EH (cell line): ENCODE results near the gene HOXC6.

ENCODE experiments used
- DNase-seq: peaks from one replicate; pipeline ENCODE4 v3.0.0-alpha.2; 2015; ENCODE audit warnings: low read depth

Gene HOXC6

DNA sequence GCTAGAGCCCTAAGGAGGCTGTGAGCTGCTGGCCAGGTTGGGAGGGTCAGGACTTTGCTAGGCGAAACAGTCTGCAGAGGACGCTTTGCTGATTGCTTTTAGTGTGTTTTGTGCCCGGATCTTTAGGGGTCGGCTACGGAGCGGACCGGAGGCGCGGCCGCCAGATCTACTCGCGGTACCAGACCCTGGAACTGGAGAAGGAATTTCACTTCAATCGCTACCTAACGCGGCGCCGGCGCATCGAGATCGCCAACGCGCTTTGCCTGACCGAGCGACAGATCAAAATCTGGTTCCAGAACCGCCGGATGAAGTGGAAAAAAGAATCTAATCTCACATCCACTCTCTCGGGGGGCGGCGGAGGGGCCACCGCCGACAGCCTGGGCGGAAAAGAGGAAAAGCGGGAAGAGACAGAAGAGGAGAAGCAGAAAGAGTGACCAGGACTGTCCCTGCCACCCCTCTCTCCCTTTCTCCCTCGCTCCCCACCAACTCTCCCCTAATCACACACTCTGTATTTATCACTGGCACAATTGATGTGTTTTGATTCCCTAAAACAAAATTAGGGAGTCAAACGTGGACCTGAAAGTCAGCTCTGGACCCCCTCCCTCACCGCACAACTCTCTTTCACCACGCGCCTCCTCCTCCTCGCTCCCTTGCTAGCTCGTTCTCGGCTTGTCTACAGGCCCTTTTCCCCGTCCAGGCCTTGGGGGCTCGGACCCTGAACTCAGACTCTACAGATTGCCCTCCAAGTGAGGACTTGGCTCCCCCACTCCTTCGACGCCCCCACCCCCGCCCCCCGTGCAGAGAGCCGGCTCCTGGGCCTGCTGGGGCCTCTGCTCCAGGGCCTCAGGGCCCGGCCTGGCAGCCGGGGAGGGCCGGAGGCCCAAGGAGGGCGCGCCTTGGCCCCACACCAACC lies 1.5 kb downstream of the HOXC6 start:
- DNase-seq, result no peak

DNA sequence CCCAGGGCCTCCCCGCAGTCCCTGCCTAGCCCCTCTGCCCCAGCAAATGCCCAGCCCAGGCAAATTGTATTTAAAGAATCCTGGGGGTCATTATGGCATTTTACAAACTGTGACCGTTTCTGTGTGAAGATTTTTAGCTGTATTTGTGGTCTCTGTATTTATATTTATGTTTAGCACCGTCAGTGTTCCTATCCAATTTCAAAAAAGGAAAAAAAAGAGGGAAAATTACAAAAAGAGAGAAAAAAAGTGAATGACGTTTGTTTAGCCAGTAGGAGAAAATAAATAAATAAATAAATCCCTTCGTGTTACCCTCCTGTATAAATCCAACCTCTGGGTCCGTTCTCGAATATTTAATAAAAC lies 2.2 kb downstream of the HOXC6 start:
- DNase-seq, result no peak

DNA sequence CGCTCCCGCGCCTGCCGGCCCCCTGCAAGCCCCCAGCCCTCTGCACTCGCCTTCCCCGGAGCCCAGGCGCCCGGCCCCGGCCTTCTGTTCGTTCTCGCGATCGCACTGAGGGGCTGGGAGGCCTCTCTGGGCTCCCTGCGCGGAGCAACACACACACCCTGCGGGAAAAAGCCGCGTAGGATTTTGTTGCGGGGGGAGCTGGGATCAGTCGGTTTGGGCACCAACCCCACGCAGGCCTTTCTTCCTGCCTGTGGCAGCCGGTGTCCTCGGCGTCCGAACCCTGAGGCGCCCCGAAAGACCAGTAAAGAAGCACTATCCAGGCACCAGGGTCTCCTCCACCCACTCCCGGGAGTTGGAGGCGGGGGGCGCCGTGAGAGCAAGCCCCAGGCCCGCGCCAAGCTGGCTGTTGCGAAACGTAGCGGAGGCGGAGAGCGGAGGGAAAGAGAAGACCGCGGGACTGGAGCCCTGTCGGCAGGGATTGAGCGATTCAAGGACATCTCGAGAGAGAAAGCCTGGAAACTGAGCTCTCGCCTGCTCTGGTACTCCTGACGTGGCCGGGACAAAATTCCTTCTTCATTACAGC lies 2.7 kb downstream of the HOXC6 start:
- DNase-seq, result no peak

DNA sequence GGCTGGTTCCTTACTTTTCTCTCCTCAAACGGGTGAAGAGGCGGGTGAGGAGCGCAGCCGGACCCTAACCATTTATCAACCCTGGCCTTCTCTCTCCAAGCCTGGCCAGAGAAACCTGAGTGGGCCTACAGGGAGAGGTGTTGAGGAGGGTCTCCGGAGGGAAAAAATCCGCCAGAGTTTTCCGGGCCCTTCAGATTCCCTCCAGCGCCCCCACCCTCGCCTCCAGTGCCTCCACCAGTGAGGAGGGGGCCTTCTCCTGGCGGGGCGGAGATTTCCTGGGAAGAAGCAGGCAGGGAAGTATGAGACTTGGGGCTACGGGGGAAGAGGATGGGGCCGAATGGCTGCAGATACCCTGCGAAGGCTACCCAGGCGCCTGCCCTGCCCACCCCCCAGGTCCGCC lies 3.2 kb downstream of the HOXC6 start:
- DNase-seq, result no peak

DNA sequence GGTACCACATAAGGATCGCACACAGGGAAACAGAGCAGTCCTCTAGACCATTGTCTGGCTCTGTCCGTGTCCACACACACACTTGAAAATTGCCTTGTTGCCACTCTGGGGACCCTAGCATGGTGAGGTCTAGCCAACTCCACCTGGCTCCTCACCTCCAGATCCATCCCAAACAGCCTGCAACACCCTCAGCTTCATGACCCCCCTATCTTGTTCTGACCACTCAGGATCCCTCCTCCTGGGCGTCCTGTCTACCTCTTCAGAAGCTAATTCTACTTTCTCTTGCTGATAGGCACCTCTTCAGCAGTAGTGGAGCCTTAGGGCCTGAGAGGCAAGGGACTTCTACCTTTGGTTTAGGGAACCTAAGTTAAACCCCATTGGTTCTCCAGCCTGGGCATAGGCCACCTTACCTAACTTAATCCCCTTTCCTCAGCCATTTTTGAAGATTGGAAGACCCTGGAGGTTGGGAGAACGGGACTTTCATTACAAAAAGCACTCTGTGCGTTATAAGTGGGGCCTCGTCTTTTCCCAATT lies 3.9 kb downstream of the HOXC6 start:
- DNase-seq, result no peak

DNA sequence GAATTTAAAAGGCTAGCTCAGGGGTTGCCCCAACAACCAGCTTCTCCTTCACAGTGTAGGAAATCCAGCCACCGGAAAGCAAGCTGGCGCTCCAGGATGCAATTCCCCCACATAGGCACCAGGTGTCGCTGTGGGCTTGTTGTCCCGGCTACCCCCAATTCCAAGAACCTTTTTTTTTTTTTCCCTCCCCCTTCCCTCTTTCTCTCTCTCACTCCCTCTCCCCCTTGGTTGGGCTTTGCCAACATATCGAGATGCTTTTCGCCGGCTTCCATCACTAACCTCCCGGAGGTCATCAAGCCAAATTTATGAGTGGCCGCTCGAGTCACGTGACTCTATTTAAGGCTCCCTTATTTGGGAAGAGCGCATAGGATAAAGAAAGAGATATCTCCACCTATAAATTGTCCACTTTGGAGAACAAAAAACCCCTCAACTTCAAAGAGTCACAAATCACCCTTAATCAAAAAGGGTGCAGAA lies 4.4 kb downstream of the HOXC6 start, which contains the start of gene HOXC5:
Gene HOXC5 (plus strand): TSS at position 424 of the 474 bp plus-strand sequence. CDS start 73 bp downstream, outside the sequence.
- peak; percentile 79 for DNase-seq

DNA sequence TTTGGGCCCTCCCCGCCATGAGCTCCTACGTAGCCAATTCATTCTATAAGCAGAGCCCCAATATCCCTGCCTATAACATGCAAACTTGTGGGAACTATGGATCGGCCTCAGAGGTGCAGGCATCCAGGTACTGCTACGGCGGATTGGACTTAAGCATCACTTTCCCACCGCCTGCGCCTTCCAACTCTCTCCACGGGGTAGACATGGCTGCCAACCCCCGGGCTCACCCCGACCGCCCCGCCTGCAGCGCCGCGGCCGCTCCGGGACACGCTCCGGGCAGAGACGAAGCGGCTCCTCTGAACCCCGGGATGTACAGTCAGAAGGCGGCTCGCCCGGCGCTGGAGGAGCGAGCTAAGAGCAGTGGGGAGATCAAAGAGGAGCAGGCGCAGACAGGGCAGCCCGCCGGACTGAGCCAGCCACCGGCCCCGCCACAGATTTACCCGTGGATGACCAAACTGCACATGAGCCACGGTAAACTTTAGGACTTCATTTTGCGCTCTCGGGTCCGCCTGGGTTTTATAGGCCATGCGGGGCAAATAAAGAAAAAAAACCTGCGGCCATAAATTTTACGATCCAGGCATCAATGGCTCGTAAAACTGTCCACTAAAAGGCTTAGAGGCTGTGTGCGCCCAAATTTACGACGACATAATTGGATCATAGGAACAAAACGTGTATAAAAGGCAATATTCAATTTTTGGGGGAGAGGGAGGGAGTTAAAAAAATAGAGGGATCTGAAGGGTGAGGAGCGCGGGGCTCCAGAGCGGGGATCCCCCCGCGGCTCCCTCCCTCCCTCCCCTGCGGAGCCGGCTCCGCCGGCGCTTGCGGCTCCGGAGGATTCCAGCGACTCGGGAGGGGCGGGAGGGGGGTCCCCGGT lies 5.1 kb downstream of the HOXC6 start:
- peak; percentile 58 for DNase-seq

DNA sequence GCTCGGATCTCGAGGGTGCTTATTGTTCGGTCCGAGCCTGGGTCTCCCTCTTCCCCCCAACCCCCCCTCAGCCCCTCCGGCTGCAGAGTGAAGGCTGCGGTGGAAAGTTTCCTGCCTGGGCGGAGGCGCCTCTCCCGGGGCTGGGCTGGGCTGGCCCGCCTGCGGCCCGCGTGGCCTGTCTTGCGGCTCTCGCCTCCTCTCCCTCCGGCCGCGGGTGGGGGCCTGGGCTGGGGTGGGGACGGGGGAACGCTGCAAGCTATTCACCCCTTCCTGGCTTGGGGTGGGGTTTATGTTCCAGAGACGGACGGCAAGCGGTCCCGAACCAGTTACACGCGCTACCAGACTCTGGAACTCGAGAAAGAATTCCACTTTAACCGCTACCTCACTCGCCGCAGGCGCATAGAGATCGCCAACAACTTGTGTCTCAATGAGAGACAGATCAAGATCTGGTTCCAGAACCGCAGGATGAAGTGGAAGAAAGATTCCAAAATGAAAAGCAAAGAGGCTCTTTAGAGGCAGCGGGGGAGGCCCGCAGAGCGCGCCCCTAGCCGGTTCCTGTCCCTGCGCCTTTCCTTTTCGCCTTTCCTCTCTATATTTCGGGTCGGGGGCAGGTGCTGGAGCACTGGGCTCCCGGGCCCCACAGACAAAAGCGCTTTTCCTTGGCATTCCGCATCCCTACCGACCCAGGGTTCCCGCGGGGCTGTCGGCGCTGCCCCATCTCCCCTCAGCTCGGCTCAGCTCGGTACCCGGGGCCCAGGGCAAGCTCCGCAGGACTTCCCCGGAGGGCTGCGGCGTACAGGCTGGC lies 5.9 kb downstream of the HOXC6 start:
- DNase-seq, result peak; percentile 23

DNA sequence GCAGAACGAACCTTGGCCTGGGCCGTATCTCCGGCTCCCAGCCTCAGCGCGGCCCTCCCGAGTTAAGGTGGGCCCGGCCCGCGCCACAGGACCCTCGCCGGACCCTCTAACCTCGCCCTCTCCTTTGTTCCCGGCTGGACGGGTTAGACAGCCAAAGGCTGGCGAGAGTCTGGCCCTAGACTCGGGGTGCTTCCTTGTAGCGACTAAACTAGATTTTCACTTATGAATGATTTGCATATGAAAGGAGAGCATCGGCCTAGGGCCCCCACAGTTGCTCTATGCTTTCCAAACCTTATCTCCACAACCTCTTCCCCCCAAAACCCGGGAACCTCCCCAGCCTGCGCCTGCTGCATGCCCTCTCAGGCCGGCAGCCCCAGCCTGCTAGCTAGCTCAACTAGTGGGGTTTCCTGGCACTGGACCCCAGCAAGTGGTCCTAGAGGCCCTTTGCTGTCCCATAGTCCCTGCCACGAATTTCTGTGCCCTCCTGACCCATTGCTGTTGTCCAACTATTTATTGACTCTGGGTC lies 6.6 kb downstream of the HOXC6 start:
- DNase-seq, result no peak

DNA sequence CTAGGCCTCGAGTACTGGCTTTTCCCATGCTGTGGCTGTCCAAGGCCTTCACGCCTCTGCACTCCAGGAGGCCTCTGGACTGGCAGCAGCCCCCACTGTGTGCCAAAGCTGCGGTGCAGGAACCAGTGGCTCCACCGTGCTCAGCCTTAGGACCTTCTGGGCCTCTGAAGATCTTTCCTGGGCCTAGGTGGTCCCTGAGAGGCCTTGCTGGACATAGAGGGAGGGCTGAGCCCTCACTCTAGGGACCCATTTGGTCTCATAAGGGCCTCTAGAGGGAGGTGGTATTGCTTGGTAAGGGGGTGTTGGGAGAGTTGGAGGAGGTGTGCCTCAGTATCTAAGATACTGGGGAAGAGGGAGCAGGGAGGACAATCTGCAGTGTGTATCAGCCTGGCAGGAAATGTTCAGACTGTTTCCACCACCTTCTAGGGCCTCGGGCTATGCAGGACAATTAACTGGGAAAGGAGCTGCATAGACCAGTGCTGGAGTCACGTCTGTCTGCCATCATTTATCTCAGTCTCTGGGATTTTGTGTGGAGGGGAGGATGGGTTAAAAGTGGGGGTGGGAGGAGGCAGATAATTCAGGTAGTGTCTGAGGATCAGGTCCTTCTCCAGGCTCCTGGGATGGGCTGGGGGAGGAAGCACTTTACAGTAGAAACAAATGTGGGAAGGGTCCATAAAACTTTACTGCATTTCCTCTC lies 7.5 kb downstream of the HOXC6 start:
- no peak for DNase-seq

DNA sequence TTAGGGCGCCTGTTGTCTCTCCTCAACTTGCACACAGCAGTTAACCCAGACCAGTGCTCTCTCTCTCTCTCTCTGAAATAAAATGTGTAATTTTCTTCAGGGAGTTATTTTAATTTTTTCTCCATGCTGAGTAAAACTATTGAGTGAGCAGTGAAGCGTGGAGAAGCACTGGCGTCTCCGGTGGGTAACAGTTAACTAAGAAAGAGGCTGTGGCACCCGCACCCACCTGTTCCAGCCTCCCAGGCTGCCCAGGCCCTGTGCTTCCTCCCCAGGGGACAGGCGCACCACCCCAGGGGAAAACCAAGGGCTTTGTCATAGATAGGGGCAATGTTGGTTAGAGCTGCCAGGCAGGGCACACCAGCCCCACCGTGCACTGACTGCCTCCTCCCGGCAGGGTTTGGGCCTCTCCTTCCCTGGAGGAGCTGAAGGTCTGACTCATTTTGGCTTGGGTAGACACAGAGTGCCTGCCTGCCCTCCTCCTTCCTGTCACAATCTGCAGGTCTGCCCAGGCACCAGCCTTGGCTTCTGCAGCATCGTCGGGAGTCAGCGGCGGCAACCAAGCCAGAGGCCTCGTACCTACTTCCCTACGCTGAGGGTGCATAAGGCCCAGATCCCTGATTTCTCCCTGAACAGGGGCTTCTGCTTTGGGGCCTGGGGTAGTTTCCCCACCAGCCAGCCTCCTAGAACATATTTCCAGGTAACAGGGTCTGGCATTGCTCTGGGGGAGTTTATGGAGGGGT lies 8.6 kb downstream of the HOXC6 start:
- DNase-seq, result peak; percentile 27

DNA sequence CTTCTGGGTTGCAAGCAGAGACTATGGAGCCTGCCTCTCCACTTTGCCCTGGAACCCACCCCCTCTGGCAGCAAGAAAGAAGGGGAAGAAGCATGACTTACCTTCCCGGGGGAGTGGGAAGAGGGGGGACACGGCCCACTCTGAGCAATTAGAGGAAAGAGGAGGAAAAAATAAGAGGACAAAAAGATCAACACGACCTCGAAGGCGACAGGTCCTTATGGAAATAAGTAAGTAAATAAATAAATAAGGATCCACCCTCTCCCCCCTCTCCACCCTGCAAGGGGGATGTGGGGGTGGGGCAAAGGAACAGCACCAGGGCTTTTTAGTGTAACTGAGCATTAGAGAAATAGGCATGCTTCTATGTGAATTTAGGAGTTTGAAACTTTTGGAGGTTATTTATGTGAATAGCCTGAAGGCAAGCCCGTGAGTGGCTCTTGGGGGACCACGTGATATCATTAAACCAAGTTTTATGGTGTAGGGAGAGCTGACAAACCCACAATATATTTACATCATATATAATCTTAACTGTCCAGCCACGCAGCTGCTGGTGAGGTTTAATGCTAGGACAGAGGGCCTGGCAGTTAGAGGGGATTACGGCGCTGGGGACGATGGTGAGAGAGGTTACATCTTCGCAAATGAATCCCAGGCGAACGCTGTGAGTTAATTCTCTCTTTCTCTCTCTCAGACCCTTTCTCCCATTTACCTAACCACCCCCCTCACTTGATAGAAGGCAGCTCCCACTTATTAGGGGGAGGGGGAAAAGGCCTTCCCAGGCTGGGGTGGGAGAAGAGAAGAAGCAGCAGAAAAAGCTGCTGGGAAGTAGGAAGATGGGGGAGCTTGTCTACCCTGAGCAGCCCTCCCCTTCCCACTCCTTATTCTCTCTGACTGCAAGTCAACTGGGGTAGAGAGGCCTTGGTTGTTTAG lies 9.4 kb downstream of the HOXC6 start:
- no peak for DNase-seq

DNA sequence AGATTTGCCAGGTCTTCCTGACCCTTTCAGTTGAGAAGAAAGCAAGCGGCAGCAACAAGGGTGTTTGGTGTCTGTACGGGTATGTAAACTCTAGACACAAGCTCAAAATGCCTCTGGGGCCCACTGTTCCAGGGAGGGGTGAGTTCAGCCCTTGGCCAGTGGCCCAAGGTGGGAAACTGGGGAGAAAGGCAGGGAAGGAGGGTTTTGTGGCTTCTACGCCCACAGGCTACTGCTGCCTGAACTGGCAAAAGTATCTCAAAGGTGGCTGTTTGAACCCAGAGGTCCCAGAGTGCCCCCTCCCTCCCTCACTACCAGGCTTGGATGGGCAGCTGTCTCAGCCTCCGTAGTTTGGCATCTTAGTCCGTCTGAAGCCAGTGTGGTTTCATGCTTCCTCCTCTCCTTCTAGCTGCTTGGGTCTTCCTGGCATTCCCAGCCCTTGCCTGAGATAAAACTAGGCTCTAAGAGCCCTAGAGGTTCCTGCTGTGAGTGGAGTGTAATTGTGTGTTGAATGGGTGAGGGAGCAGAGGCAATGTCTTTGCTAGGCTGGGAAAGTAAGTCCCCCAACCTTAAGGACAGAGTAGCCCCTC lies 10.1 kb downstream of the HOXC6 start:
- no peak for DNase-seq

DNA sequence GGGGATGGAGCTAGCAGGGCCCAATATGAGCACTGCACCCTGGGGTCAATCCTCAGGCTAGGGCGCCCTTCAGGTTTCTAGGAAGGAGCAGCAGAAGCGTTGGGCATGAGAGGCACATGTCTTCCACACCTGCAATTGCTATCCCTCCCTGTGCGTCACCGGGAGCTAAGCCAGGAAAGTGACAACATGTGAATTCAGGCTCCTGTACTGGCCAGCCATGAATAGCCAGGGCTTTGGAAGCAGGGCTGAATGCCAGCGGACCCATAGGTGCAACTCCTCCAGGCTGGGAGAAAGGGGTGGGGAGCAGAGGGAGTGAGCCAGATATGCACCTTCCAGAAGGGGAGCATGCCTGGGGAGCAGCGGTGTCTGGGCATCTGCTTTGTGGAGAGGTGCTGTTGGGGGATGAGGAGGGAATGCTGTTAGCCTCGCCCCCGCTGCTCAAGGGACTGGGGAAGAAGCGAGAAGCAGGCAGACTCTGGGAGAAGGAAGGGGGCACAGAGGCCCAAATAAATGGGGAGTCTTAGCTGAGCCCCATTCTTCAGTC lies 10.7 kb downstream of the HOXC6 start:
- no peak for DNase-seq

DNA sequence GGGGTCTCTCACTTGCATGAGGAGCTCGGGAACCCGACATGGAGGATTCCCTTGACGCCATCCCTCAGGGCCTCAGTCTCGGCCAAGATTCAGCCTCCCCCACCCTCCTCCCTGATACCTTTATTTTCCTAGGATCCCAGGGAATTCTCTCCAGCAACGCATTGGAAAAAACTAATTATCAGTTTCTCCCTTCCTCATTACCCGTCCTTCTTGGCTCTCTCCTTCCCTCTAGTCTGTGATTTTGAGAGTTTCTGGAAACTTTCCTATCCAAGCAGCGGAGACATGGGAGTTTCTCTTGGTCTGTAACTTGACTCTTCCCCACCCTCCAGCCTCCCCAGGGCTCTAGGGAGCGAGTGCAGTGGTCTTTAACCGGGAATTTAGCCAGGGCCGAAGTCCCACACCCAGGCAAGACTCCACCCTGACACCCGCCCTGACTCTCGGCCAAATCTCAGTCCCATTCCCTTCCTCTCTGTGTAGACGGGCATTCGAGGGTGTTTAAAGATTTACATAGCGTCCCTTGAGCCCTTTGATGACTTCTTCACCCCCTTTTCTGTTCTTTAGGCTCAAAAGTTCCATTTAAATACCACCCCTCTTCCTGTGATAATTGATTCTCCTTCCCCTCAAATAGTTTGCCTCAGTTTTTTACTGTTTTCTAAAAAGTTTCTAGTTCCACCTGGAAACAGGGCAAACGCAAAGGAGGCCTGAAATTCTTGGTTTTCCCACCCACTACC lies 11.3 kb downstream of the HOXC6 start:
- no peak for DNase-seq

DNA sequence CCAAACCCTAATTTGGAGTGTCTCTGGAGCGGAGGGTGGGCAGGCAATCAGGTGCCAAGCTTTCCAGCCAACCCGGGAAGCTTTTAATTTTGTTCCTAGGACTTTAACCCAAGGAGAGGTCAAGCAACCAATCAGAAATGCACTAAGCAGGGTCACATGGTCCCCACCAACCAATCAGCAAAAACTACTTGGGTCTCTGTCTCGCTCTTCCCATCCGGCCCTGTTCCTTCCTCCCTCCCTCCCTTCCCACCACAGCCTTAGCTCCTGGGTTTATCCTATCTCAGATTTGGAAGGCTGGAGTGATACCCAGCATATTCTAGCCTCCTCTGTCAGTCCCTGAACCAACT lies 11.9 kb downstream of the HOXC6 start:
- DNase-seq, result peak; percentile 33

DNA sequence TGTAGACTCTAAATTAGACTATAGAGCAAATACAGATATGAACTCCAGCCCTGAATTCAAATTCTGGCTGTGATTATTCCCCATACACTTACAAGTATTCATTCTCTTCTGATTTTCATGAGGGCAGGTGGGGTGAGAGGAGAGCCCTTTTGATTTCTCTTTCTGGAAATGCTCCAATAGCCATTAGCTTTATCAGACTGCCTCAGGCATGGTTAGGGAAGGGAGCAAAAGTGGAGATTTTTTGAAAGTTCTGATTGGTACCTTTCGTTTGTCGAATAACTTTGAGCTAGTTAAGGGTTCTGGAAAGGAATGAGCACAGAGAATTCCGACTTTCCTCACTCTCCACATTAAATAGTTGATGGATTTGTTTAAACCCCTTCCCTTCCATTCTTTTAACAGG lies 12.4 kb downstream of the HOXC6 start:
- DNase-seq, result no peak
